Activated CD4-positive, alpha-beta T cell treated with anti-CD3 and anti-CD28 coated beads, Interleukin-2, amount 50 U/mL, for 16 hours (primary cell): Measurements from ENCODE around the gene SWT1.
"Not testable (repeated sequence)": the region's sequence is repeated elsewhere in the genome, so short reads cannot be mapped to it uniquely, and the experiment has no call there.

Source experiments
- DNase-seq: peaks from one replicate; pipeline ENCODE4 v3.0.0-alpha.2; 2020

The SWT1 gene

DNA sequence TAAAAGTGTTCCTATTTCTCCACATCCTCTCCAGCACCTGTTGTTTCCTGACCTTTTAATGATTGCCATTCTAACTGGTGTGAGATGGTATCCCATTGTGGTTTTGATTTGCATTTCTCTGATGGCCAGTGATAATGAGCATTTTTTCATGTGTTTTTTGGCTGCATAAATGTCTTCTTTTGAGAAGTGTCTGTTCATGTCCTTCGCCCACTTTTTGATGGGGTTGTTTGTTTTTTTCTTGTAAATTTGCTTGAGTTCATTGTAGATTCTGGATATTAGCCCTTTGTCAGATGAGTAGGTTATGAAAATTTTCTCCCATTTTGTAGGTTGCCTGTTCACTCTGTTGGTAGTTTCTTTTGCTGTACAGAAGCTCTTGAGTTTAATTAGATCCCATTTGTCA lies 95.4 kb downstream of the SWT1 start:
- not testable (repeated sequence) for DNase-seq

DNA sequence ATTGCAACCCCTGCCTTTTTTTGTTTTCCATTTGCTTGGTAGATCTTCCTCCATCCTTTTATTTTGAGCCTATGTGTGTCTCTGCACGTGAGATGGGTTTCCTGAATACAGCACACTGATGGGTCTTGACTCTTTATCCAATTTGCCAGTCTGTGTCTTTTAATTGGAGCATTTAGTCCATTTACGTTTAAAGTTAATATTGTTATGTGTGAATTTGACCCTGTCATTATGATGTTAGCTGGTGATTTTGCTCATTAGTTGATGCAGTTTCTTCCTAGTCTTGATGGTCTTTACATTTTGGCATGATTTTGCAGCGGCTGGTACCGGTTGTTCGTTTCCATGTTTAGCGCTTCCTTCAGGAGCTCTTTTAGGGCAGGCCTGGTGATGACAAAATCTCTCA lies 98.6 kb downstream of the SWT1 start:
- DNase-seq = not testable (repeated sequence)

DNA sequence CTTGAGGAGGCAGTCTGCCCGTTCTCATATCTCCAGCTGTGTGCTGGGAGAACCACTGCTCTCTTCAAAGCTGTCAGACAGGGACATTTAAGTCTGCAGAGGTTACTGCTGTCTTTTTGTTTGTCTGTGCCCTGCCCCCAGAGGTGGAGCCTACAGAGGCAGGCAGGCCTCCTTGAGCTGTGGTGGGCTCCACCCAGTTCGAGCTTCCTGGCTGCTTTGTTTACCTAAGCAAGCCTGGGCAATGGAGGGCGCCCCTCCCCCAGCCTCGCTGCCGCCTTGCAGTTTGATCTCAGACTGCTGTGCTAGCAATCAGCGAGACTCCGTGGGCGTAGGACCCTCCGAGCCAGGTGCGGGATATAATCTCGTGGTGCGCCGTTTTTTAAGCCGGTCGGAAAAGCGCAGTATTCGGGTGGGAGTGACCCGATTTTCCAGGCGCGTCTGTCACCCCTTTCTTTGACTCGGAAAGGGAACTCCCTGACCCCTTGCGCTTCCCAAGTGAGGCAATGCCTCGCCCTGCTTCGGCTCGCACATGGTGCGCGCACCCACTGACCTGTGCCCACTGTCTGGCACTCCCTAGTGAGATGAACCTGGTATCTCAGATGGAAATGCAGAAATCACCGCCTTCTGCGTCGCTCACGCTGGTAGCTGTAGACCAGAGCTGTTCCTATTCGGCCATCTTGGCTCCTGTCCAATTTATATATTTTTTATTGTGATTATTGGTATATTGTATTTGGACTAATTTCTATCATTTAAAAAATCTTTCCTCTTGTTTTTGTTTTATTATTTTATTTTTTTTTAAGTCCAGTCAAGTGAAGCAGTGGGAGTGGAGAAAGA lies 100.4 kb downstream of the SWT1 start:
- DNase-seq = not testable (repeated sequence)

DNA sequence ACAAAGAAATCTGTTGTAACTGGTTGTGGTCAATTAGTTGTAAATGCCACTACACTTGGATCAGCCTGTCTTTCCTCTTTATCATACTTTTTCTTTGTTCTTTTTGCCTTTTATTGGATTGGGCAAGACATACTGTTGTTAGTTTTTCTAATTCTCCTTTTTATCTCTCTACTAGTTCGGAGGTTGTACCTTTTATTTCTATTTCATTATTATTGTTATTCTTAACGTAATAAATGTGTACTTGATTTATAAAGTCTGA lies 100.9 kb downstream of the SWT1 start:
- DNase-seq = no peak

DNA sequence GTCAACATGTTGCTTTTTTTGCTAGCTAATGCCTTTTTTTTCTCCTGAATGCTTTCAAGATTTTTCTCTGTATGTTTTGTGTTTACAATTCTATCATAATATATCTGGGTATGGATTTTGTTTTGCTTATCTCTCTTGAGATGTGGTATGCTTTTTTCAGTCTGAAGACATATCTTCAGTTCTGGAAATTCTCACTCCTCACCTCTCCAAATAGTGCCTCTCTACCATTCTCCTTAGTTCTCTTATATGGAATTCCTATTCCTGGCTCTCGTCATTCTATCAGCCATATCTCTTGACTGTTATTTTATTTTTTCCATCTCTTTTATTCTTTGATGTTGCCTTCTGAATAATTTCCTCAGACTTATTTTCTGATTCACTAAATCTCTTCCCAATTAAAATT lies 101.7 kb downstream of the SWT1 start:
- no peak for DNase-seq

DNA sequence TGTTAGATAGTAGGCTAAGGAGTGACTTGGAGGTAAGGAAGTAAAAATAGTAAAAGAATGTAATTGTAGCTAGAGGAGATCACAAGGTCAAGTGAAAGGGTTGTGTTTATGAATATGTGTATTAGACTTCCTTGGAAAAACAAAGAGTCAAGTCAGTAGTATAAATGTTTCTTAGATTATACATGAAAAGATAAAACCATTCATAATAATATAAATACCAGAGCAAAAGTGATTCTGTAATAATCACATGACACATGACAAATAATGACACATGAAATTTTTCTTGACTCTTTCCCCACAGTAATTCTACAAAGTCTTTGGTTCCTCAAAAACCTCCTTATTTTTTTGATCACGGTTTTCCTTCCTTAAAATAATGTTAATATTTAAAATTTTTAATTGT lies 103.6 kb downstream of the SWT1 start:
- no peak for DNase-seq

DNA sequence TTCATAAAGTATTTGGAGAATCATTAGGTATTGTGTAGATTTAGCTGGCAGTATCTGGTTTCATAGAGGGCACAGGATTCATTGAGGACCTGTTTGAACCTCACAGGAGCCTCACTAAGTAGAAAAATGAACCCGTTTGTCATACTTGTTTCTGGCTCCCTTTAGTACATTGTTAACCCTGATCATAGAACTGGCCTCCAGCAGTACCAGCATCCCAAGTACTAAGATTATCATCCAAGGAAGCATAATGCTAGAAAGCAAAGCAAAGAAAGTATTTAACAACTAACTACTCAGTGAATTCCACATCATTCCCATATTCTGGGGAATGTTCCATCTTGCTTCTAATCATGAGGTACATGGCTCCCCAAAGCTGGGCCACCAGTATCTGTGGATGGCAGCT lies 105.2 kb downstream of the SWT1 start:
- DNase-seq = no peak

DNA sequence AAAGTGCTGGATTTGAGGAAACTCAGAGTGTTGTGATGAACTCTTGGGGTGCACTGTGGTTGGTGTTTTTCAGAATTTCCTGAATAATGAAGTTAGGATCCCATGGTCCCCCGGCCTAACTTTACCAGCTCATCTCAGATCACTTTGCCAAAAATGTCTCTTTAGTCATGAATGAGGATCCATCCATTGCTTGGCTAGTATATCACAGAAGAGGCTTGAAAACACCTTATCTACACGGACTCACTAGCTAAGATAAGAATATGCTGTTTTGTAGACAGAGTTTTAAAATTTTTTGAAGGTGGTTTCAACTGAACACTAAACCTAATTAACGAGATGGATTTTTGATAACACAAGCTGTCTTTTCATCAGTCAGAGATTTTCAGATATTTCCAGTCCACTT lies 106.3 kb downstream of the SWT1 start:
- no peak for DNase-seq

DNA sequence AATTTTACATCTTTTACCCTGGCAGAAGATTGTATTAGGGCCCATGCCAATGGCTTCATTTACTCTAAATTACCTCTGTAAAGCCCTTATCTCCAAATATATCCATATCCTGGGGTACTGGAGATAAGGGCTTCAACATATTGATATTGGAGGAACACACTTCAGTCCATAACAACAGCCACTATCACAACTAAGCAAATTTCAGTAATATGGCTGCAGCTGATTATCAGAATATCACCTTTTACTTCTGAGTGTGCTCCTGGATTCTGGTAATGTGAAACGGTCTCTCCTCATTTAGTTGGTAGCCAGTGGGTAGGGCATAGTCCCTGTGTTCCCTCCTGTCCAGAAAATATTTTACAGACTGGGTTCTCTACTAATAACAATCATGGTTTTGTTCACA lies 106.8 kb downstream of the SWT1 start:
- DNase-seq = no peak

DNA sequence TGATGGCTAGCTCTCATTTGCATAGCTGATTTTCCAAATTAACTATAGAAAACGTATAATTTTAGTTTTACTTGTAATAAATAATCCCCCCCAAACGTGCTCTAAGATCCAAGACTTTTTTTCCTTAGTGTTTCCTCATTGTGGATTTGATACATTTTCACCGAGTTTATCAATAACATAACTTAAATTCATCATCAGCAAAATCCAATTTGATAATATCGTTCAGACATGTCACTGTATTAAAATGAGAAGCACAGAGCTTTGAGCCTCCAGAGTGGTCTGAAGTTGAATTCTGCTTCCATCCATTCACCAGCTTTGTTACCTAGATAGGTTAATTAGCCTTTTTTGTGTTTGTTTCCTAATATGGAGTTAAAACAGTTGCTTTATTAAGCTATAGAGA lies 108.3 kb downstream of the SWT1 start:
- no peak for DNase-seq

DNA sequence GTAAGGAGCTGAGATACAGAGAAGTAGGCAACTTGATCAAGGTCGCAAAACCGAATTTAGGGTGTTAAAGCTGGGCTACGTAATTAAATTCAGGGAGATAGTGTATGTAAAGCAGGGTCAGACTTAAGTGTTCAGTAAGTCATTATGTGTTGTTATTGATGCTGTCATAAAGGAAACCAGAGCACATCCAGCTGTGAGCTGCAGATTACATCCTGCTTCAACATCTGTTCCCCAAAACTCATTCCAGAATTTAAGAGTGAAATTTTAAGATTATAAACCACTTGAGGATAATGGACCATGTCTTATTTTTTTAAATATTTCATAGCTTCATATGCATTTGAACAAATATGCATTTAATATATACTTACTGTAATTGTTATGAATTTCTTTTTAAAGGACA lies 110.3 kb downstream of the SWT1 start:
- DNase-seq = no peak

DNA sequence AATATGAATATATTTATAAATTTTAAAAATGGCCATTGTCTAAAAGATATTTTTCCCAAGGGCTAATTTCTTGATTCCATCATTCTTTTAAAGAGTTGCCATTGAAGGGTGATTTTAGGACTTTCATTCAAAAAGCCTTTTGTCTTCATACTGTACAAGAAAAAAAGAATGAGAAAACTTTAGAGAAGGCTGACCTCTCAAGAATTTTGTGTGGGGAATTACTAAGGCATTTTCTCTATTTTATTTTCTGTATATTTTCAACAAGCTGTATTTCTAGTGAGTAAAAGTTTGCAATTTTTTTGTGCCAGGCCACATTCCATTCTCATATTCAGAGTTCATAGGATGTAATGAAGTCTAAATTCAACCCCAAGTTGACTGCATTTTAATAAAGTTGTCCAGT lies 110.7 kb downstream of the SWT1 start:
- DNase-seq = no peak

DNA sequence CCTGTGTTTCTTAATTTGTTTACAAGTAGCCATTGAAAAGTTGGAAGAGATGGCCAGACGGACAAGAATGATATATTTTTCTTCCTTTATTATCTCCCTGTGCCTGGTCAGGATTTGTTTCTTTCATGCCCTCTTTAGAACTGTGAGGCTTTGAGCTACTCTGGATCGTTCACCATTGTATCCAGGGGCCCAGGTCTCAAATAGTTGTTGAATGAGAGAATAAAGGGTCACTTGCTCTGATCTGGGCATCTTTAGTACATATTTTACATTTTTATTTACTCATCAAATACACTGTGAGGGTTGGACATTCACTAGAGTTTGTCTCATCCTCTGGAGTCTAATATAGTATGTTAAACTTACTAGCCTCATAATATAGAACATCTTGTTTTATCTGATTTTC lies 111.4 kb downstream of the SWT1 start:
- DNase-seq = no peak

DNA sequence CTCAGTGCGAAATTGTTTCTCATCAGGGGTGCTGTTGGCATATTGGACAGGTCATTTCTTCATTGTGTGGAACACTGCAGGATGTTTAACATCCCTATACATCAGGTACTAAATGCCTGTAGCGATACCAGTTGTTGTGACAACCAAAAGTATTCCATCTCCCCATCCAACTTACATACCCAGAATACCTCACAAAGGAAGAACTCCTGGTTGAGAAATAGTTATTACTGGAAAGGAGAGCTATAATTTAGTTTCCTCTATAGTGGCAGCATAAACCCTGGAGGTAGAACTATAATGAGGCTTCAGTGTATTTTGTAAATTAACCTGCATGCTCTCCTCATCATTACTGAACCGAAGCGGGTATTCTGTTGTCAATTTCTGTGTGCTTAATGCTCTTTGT lies 115.0 kb downstream of the SWT1 start:
- no peak for DNase-seq

DNA sequence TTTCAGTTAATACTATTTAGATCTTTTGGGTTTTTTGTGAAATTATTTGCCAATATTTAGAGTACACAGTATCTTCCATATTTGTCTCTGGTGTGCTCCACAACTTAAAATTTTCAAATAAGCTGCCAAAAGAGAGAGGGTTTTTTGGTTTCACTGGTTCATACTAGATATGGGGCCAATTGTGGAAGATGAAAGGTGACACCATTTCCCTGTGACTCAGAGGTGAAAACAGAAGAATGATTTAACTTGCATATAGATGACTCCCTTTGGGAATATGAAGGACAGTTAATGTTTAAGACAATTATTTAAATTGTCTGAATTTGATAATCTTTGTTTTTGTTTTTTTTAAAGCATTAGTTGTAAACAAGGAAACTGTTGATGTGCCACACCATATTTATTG lies 122.6 kb downstream of the SWT1 start:
- no peak for DNase-seq

DNA sequence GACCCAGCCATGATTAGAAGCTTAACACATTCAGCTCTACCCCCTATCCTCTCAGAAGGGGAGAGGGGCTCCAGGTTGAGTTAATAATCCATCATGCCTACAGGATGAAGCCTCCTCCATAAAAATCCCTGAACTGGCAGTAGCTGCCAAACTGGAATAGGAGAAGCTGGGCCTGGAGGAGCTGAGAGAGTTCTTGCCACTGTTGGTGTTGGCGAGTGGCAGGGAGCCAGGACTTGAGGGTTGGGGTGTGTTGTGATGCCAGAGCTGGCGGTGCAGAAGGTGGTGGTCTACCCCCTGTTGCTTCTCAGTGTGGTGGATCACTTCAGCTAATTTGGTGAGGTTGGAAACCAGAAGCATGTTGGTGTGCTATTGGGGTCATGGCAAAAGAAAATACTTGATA lies 123.6 kb downstream of the SWT1 start:
- DNase-seq = no peak

DNA sequence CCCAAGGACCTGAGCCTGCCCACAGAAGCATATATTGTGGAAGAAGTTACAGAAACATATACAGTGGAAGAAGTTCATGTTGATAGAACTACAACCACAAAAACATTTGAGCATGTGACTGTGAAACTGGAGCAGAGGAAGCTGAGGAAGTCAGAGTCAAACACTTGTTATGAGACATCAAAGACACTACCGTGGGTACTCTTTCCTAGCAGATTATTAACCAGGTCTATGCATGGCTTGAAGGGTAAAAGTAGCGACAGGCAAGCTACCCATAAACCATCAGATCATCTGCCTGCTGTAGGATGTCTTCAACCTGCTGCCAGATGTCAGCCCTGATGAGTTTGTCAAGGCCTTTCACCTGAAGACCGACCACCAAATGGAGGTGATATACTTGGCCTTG lies 124.3 kb downstream of the SWT1 start:
- DNase-seq = peak; percentile 15

DNA sequence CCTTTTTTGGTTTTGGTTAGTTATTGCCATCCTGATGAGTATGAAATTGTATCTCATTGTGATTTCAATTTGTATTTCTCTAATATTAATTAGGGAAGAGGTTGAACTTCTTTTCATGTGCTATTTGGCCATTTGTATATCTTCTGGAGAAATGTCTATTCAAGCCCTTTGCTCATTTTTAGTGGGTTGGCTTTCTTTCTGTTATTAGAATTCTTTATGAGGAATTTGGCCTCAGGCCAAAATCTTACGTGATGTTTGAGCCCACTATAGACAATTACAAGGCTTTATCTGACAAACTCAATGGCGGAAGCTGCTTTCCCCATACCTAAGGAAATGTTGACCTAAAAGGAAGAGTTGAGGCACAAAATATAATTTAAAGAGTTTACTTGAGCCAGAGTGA lies 127.1 kb downstream of the SWT1 start:
- no peak for DNase-seq

DNA sequence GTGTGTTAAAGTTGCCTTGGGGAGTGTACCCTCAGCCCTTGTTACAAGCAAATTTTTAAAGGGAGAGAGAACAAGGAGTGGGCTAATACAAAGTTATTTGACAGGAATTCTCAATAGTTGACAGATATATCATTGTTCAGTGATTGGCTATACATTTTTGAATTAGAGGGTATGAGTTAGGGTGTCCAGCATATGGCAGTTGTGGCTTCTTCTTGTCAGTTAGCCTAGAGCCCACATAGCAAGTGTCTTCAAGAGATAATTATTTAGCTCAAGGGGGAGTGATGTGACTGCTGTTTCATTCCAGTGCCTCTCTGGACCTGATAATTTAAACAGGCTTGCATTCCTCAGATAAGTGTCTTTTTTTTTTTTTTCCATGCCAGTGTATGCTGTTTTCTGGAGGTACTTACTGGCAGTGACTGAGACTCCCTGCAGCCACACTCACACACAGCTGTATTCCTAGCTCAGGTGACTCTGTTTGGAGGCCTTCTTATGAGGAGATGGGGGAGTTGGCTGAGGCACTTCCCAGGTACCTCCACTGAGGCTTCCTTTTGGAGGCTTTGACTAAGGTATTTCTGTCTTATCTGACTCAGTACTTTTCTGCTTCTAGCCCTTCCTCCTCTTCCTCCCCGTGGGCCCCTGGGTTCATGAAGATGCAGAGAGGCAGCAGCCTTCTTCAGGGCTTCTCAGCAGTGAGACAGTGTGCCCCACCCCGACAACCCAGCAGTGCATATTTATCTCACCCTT lies 127.7 kb downstream of the SWT1 start:
- no peak for DNase-seq

DNA sequence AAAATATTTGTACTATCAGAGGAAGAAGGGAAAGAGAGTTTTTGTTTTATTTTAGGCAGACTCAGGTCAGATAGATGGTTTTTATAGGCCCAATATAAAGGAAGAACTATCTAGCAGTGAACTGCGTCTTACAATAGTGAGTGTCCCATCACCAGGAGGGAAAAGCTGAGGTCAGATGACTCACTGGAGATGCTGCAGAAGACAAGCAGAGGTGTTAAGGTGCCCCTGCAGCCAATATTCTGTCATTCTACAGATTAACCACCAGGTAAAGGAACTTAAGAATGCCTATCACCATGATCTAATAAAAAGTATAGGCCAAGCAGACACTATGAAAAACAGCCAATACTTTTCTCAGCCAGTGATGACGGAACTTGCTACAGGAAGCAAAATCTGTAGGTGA lies 130.5 kb downstream of the SWT1 start:
- no peak for DNase-seq

DNA sequence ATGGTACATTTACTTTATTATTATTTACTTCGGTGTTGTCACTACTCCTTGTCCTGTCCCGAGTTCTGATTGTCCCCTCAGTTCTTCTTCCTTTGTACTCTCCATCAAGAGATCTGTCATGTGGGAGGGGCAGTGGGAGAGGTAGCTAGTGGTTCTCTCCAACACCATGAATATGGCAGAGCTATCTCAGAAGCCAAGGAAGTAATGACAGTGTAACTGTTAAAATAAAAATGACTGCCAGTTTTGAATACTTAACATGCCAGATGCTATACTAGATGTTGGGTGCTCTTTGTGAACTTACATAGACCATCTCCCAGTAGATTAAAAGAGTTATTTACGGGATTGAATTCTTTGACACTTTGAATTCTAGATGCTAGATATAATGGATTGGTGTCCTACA lies 131.5 kb downstream of the SWT1 start:
- DNase-seq = no peak

DNA sequence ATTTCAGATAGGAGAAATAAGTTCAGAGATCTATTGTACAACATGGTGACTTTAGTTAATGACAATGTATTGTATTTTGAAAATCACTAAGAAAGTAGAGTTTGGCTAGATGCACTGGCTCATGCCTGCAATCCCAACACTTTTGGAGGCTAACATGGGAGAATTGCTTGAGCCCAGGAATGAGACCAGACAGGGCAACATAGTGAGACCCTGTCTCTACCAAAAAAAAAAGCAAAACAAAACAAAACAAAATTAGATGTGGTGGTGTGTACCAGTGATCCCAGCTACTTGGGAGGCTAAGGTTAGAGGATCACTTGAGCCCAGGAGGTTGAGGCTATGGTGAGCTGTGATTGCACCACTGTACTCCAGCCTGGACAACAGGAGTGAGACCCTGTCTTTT lies 132.9 kb downstream of the SWT1 start:
- no peak for DNase-seq

DNA sequence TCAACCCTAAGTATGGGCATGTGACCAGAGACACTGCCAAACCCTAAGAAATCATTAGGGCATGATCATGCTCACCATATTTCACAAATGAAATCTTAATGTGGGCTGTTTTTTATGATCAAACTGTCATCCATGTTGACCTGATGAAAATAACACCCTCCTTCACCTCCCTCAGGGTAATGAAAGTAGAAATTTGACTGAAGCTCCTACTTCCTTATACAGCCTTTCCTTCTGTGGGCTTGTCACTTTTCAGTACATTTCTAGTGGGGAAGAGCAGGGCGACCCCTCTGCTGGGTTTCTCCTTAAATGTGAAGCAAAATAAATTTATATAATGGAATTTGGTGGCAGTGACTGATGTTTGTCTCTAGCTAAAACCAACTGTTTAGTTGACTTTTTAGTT lies 134.2 kb downstream of the SWT1 start:
- no peak for DNase-seq

DNA sequence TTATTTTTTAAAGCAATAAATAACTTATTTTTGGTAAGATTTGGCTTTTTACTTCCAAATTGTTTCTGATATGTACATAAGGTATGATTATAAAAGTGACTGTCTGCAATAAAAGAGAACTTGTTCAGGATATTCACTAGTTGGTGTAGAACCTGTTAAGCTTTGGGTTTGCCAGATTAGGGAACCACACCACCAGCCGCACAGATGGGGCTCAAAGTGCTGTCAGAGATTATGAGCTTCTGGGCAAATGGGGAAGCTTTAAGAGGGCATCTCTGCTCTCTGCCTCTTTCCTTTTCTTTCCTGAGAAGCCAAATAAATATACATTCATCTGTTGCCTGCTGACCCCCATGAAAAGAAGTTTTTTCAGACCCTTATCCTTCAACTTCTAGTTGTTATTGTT lies 134.7 kb downstream of the SWT1 start:
- DNase-seq = no peak

DNA sequence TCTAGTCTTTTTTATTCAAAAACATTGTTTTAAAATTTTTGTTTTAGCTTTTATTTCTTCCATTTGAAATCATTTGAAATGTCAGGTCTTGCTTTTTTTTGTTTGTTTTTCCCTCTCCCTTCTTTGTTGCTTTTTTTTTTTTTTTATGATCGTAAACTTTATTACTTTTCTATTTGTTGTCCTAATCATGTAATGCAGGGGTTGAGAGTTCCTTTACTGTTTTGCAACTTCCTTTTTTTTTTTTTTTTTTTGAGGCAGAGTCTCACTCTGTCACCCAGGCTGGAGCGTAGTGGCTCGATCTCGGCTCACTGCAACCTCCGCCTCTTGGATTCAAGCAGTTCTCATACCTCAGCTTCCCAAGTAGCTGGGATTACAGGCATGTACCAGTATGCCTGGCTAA lies 135.3 kb downstream of the SWT1 start:
- no peak for DNase-seq
